A172 (cell line): ENCODE measurements around the gene PRRT1. TPM values are rescaled to one million over a fixed set of nuclear protein-coding genes. Genes with fewer than 3 reads are reported as not detected.

Experiments used
- total RNA-seq: library from RNA; depleted of rRNA; stranded (reverse); fragments of >200 nt; shearing (Covaris generic); gene quantifications from 2 replicates; pipeline ENCODE4 v1.2.3, GENCODE V29; 2014; rRNA removed

PRRT1 gene
- total RNA-seq, 1 experiment from 2014 or later: not detected

Other genes starting within 250 kb of the PRRT1 start
- gene ZBTB12, start 249.9 kb downstream of the PRRT1 start, total RNA-seq: 1.3 and 4.1 TPM in 2 replicates
- 0.69 TPM in 1 of 2 replicates, not detected in the other for gene C2, start 224.2 kb downstream of the PRRT1 start, total RNA-seq
- gene CFB, start 205.8 kb downstream of the PRRT1 start, total RNA-seq: 3.7 and 4.0 TPM in 2 replicates
- gene NELFE, start 193.0 kb downstream of the PRRT1 start, total RNA-seq: 92.1 and 117 TPM in 2 replicates
- 26.0 and 29.9 TPM in 2 replicates for gene SKIC2, start 192.8 kb downstream of the PRRT1 start, total RNA-seq
- 16.4 and 17.9 TPM in 2 replicates for gene DXO, start 179.8 kb downstream of the PRRT1 start, total RNA-seq
- 1.2 and 1.6 TPM in 2 replicates for gene C4A, start 169.9 kb downstream of the PRRT1 start, total RNA-seq
- gene C4B, start 137.1 kb downstream of the PRRT1 start, total RNA-seq: 0.62 and 2.5 TPM in 2 replicates
- gene CYP21A2, start 113.5 kb downstream of the PRRT1 start, total RNA-seq: 0.05 TPM in 1 of 2 replicates, not detected in the other
- gene TNXB, start 42.6 kb downstream of the PRRT1 start, total RNA-seq: 45.0 and 45.7 TPM in 2 replicates
- 19.9 and 22.2 TPM in 2 replicates for gene ATF6B, start 23.7 kb downstream of the PRRT1 start, total RNA-seq
- 4.8 and 8.8 TPM in 2 replicates for gene FKBPL, start 21.7 kb downstream of the PRRT1 start, total RNA-seq
- gene PPT2, start 2.2 kb upstream of the PRRT1 start, total RNA-seq: 4.7 and 7.7 TPM in 2 replicates
- gene EGFL8, start 12.7 kb upstream of the PRRT1 start, total RNA-seq: 1.9 and 4.9 TPM in 2 replicates
- gene AGPAT1, start 24.1 kb upstream of the PRRT1 start, total RNA-seq: 29.6 and 36.2 TPM in 2 replicates
- gene RNF5, start 26.5 kb upstream of the PRRT1 start, total RNA-seq: 59.4 and 61.7 TPM in 2 replicates
- 0.60 and 2.2 TPM in 2 replicates for gene AGER, start 32.3 kb upstream of the PRRT1 start, total RNA-seq
- 18.1 and 21.4 TPM in 2 replicates for gene PBX2, start 38.3 kb upstream of the PRRT1 start, total RNA-seq
- gene GPSM3, start 40.7 kb upstream of the PRRT1 start, total RNA-seq: 3.1 and 3.4 TPM in 2 replicates
- gene NOTCH4, start 72.1 kb upstream of the PRRT1 start, total RNA-seq: 0.81 and 1.6 TPM in 2 replicates
- not detected in 2 replicates for gene TSBP1, start 220.0 kb upstream of the PRRT1 start, total RNA-seq